Colonic mucosa (tissue), 4 donors: ENCODE results near the gene CA12. TPM values are rescaled to one million over a fixed set of nuclear protein-coding genes. Genes with fewer than 3 reads are reported as not detected.

Experiments
- DNase-seq: peaks from one replicate; pipeline ENCODE4 v3.0.0-alpha.2; 2020
- H3K27ac ChIP-seq: fragments of 200-600 bp; one replicate; pipeline ENCODE4 v1.8.0; 2021
- H3K27me3 ChIP-seq: fragments of 200-600 bp; one replicate; pipeline ENCODE4 v1.8.0; 2021
- H3K36me3 ChIP-seq: fragments of 200-600 bp; one replicate; pipeline ENCODE4 v1.8.0; 2021
- H3K4me1 ChIP-seq: fragments of 200-600 bp; one replicate; pipeline ENCODE4 v1.8.0; 2021; ENCODE audit warnings: mild to moderate bottlenecking
- H3K4me3 ChIP-seq: fragments of 200-600 bp; one replicate; pipeline ENCODE4 v1.8.0; 2021
- H3K9ac ChIP-seq, 2 donors: one replicate each; pipeline ENCODE4 v1.7.0; 2013; ENCODE audit warnings: control low read depth in 2 of 2, low read depth in 2 of 2, low read length in 2 of 2
- H3K9me3 ChIP-seq: fragments of 200-600 bp; one replicate; pipeline ENCODE4 v1.8.0; 2021
- CTCF ChIP-seq: fragments of 200-600 bp; IDR thresholded peaks from one replicate; pipeline ENCODE4 v1.8.0; 2022; ENCODE audit warnings: antibody characterized with exemption, mild to moderate bottlenecking
- intact Hi-C: fragments of 100-400 bp; cut with DNase I; formaldehyde crosslinking; loops from one replicate; pipeline ENCODE4 v1.14.1; 2022
- total RNA-seq, 2 donors: library from RNA; stranded (reverse); fragmentation: NEBNext Ultra II Directional in 1 of 2; extraction: Animal tissue kit (Norgen Biotek cat#: 25700) in 1 of 2; gene quantifications; one replicate each; pipeline ENCODE4 v1.2.1, GENCODE V29; 2021
- donor health status: healthy.
- donor health status: DM: no; HTN: no; CAD: no.
- donor health status: DM: no; HTN: no; CAD: no.

Gene CA12
- total RNA-seq, 2 donors from 2014 or later, result 290 to 339 TPM

GRCh38 chr15:63274427-63274826 is 107.2 kb downstream of the CA12 start:
- Histone ChIP-seq H3K4me1 (peaks cover 3% of the 10 kb centered on the region), H3K9me3 (no peaks in the 10 kb centered on the region), H3K27ac (no peak overlapping the region), H3K36me3 (no peaks in the 10 kb centered on the region), H3K27me3 (no peaks in the 10 kb centered on the region), H3K4me3 (no peak overlapping the region), H3K9ac (no peak overlapping the region)
- TF ChIP-seq CTCF, result no peak
- intact Hi-C loops, result loop anchor here (10.0 kb wide), 1 partner anchor 110 kb away; no protein-coding TSS in a partner anchor
- no peak for DNase-seq

Other genes starting within 250 kb of the CA12 start
- 100 to 1,000 TPM; 205 to 269 TPM for gene RPS27L, start 224.4 kb downstream of the CA12 start, total RNA-seq
- gene RAB8B, start 192.2 kb downstream of the CA12 start, total RNA-seq, result 10 to 100 TPM in 1 of 2 donors, 1 to 10 TPM in 1; 7.4 to 18.0 TPM
- gene APH1B, start 104.2 kb downstream of the CA12 start, total RNA-seq, result 1 to 10 TPM; 5.0 to 8.9 TPM
- 10 to 100 TPM; 57.6 to 74.2 TPM for gene USP3, start 122.7 kb upstream of the CA12 start, total RNA-seq
- gene FBXL22, start 215.5 kb upstream of the CA12 start, total RNA-seq, result 1 to 10 TPM; 2.1 to 4.4 TPM